Measurements from ENCODE around the gene MALL. TPM values are rescaled to one million over a fixed set of nuclear protein-coding genes. Genes with fewer than 3 reads are reported as not detected.
"Not testable (repeated sequence)": the region's sequence is repeated elsewhere in the genome, so short reads cannot be mapped to it uniquely, and the experiment has no call there.

The MALL gene
- total and polyA plus RNA-seq, 2 of the 13 experiments (the other 11 are each of a cell fraction or from before 2014, with no cell fraction given), result not detected

DNA sequence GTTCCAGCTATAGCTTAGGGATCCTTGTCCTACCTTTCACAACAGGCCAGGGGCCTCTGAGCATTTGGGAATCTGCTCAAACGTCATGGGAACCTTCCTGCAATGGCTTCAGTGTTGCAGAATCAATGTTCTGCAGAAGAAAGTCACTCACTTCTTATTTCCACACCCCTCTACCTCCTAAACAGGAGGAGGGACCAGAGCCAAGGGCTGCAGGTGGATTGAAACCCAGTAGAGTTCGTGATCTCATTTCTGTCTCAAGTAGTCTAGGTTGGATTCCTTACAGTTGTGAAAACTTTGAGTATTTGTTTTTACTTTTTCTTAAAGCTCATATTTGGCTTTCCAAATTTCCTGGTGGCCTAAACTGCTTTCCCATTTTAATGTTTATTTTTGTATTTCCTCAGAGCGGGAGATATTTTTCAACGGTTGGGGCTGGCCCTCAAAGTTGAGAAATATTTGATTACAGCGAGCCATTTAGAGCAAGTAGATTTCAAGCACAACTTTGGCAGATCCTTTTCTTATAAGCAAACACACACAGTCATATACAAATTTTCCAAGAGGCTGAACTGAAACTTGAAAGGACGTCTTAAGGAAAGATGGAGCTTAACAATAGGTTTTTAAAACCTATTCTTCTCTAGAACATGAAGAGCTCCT, 20.6 kb downstream of the MALL start:
- H3K4me3 ChIP-seq (replicated peaks in 1 of 3; ENCODE audit: insufficient read depth in 1 of 3, low read depth in 2 of 3, low read length in 3 of 3); H3K4me2 ChIP-seq (ENCODE audit: low read depth, low read length); H3K9me3 ChIP-seq (ENCODE audit: low read length); FAIRE-seq; H3K36me3 ChIP-seq (replicated peaks in 1 of 2; ENCODE audit: control insufficient read depth in 1 of 2, insufficient read depth in 2 of 2, low read length in 2 of 2); CTCF ChIA-PET (ENCODE audit: low intra/inter-chr PET ratio, low total read pairs); H3K27me3 ChIP-seq (ENCODE audit: control insufficient read depth in 1 of 2, insufficient read depth in 2 of 2, low read length in 2 of 2); H3K79me2 ChIP-seq (ENCODE audit: insufficient read depth, low read length); DNase-seq (ENCODE audit: low spot score); H3K4me1 ChIP-seq (ENCODE audit: insufficient read depth, low read length); H2AFZ ChIP-seq (ENCODE audit: low read length); intact Hi-C loops (cut with micrococcal nuclease; ENCODE audit: unreplicated experiment); BruUV-seq (replicated peaks); in situ Hi-C loops (cut with HindIII; ENCODE audit: extremely low pct_ligation_motif_present, low pct_unique_long_range_greater_than_20kb); H3K9ac ChIP-seq (ENCODE audit: insufficient read depth, low read depth, low read length); ATAC-seq; H3K27ac ChIP-seq (ENCODE audit: extremely low read length, insufficient read depth, low read length); POLR2A ChIA-PET; H4K20me1 ChIP-seq (ENCODE audit: insufficient read depth, low read length): not testable (repeated sequence)
- 27% methylated on average over 5 of the region's 6 CpGs for WGBS (ENCODE audit: low lambda C conversion rate)

- POLR2A ChIA-PET, result not testable (repeated sequence)
Measured at GRCh38 chr2:110093924-110094323, 21.7 kb downstream of the MALL start.

DNA sequence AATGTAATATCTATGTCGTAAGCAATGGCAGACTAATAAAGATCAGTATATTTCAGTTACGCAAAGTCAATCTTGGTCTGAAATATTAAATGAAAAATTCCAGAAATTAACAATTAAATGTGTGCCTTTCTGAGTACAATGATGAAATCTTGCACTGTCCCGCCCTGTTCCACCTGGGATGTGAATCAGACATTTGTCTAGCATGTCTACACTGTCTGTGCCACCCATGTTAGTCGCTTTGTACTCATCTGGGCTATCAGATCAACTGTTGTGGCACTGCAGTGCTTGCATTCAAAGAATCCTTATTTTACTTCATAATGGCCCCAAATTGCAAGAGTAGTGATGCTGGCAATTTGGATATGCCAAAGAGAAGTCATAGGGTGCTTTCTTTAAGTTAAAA, 25.5 kb downstream of the MALL start:
- FAIRE-seq; POLR2A ChIA-PET; H3K27me3 ChIP-seq (ENCODE audit: control insufficient read depth in 1 of 2, insufficient read depth in 2 of 2, low read length in 2 of 2); ATAC-seq; H3K4me1 ChIP-seq (ENCODE audit: insufficient read depth, low read length); intact Hi-C loops (cut with micrococcal nuclease; ENCODE audit: unreplicated experiment); H3K27ac ChIP-seq (ENCODE audit: extremely low read length, insufficient read depth, low read length); BruUV-seq (replicated peaks); DNase-seq (ENCODE audit: low spot score); H4K20me1 ChIP-seq (ENCODE audit: insufficient read depth, low read length); H3K9me3 ChIP-seq (ENCODE audit: low read length); H3K79me2 ChIP-seq (ENCODE audit: insufficient read depth, low read length); CTCF ChIA-PET (ENCODE audit: low intra/inter-chr PET ratio, low total read pairs); H3K4me2 ChIP-seq (ENCODE audit: low read depth, low read length); H3K9ac ChIP-seq (ENCODE audit: insufficient read depth, low read depth, low read length); in situ Hi-C loops (cut with HindIII; ENCODE audit: extremely low pct_ligation_motif_present, low pct_unique_long_range_greater_than_20kb); H2AFZ ChIP-seq (ENCODE audit: low read length); H3K36me3 ChIP-seq (replicated peaks in 1 of 2; ENCODE audit: control insufficient read depth in 1 of 2, insufficient read depth in 2 of 2, low read length in 2 of 2); H3K4me3 ChIP-seq (replicated peaks in 1 of 3; ENCODE audit: insufficient read depth in 1 of 3, low read depth in 2 of 3, low read length in 3 of 3): not testable (repeated sequence)
- 32% methylated on average over 2 of the region's 4 CpGs for WGBS (ENCODE audit: low lambda C conversion rate)

More at GRCh38 chr2:110093924-110094323, 21.7 kb downstream of the MALL start:
- H3K27me3 ChIP-seq (ENCODE audit: control insufficient read depth in 1 of 2, insufficient read depth in 2 of 2, low read length in 2 of 2); H4K20me1 ChIP-seq (ENCODE audit: insufficient read depth, low read length); intact Hi-C loops (cut with micrococcal nuclease; ENCODE audit: unreplicated experiment); H3K79me2 ChIP-seq (ENCODE audit: insufficient read depth, low read length); BruUV-seq (replicated peaks); H3K9me3 ChIP-seq (ENCODE audit: low read length); H3K4me1 ChIP-seq (ENCODE audit: insufficient read depth, low read length); CTCF ChIA-PET (ENCODE audit: low intra/inter-chr PET ratio, low total read pairs); H3K27ac ChIP-seq (ENCODE audit: extremely low read length, insufficient read depth, low read length); H3K4me2 ChIP-seq (ENCODE audit: low read depth, low read length); DNase-seq (ENCODE audit: low spot score); H3K9ac ChIP-seq (ENCODE audit: insufficient read depth, low read depth, low read length); FAIRE-seq; ATAC-seq; H3K4me3 ChIP-seq (replicated peaks in 1 of 3; ENCODE audit: insufficient read depth in 1 of 3, low read depth in 2 of 3, low read length in 3 of 3); H2AFZ ChIP-seq (ENCODE audit: low read length); in situ Hi-C loops (cut with HindIII; ENCODE audit: extremely low pct_ligation_motif_present, low pct_unique_long_range_greater_than_20kb); H3K36me3 ChIP-seq (replicated peaks in 1 of 2; ENCODE audit: control insufficient read depth in 1 of 2, insufficient read depth in 2 of 2, low read length in 2 of 2): not testable (repeated sequence)
- WGBS (ENCODE audit: low lambda C conversion rate), result no CpG with 5 or more reads among the region's 6 CpGs

DNA sequence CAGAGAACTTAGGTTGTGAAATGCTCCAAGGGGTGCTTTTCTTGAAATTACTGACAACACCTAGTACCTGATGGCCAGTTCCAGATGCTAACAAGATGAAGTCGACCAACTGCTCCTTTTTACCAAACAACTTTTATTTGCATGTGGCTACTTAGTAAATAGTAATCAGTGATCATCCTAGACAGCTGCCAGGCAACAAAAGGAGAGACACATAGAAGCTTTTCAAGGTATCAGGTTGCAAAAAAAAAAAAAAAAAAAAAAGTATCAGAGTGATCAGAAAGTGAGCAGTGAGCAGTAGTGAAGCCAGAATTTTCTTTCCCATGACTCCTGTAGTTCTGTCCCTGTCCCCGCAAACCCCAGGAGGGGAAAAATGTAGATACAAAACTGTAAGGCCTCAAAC, 31.9 kb downstream of the MALL start:
- ATAC-seq; H3K79me2 ChIP-seq (ENCODE audit: insufficient read depth, low read length); H3K9me3 ChIP-seq (ENCODE audit: low read length); H3K27me3 ChIP-seq (ENCODE audit: control insufficient read depth in 1 of 2, insufficient read depth in 2 of 2, low read length in 2 of 2); POLR2A ChIA-PET; H3K9ac ChIP-seq (ENCODE audit: insufficient read depth, low read depth, low read length); H3K4me2 ChIP-seq (ENCODE audit: low read depth, low read length); FAIRE-seq; H3K36me3 ChIP-seq (replicated peaks in 1 of 2; ENCODE audit: control insufficient read depth in 1 of 2, insufficient read depth in 2 of 2, low read length in 2 of 2); in situ Hi-C loops (cut with HindIII; ENCODE audit: extremely low pct_ligation_motif_present, low pct_unique_long_range_greater_than_20kb); H3K4me3 ChIP-seq (replicated peaks in 1 of 3; ENCODE audit: insufficient read depth in 1 of 3, low read depth in 2 of 3, low read length in 3 of 3); BruUV-seq (replicated peaks); H3K4me1 ChIP-seq (ENCODE audit: insufficient read depth, low read length); H2AFZ ChIP-seq (ENCODE audit: low read length); intact Hi-C loops (cut with micrococcal nuclease; ENCODE audit: unreplicated experiment); H4K20me1 ChIP-seq (ENCODE audit: insufficient read depth, low read length); DNase-seq (ENCODE audit: low spot score); CTCF ChIA-PET (ENCODE audit: low intra/inter-chr PET ratio, low total read pairs); H3K27ac ChIP-seq (ENCODE audit: extremely low read length, insufficient read depth, low read length): not testable (repeated sequence)
- no CpG with 5 or more reads among the region's 2 CpGs for WGBS (ENCODE audit: low lambda C conversion rate)
